Measurements from ENCODE around the gene SERPINB12. TPM values are rescaled to one million over a fixed set of nuclear protein-coding genes. Genes with fewer than 3 reads are reported as not detected.
A peak's percentile ranks its signal among the peaks of the same experiment; 100 is the strongest.

SERPINB12 gene
- total RNA-seq, 2 donors from 2014 or later: not detected

DNA sequence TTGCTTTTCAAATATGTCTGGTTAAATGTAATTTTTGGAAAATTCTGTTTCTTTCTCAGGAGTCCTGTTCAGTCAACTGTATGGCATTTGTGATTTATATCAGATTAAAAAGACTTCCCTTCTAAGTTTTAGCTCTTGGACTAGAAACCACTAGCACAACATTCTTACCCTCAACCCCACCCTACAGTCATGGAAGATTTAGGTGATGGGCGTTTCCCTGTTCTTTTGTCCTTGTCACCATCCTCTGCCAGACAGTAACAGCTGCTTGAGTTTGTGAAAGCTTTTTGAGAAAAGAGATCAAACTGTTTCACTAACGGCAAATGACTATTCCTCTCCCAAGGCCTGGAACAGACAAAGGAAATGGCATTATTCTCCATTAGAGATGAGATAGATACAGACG lies 33.6 kb upstream of the SERPINB12 start:
- DNase-seq (ENCODE audit: low spot score) (no peak), ATAC-seq (ENCODE audit: insufficient number of reproducible peaks, low FRiP score, low read depth) (no peak)
- H3K4me1 ChIP-seq (ENCODE audit: control insufficient read depth in 1 of 2, low read depth in 2 of 2): no peaks in the 10 kb centered on the region
- H3K4me3 ChIP-seq: no peak overlapping the region
- H3K27me3 ChIP-seq (replicated peaks; ENCODE audit: insufficient read depth): no peaks in the 10 kb centered on the region
- TF ChIP-seq, protein P1, sequence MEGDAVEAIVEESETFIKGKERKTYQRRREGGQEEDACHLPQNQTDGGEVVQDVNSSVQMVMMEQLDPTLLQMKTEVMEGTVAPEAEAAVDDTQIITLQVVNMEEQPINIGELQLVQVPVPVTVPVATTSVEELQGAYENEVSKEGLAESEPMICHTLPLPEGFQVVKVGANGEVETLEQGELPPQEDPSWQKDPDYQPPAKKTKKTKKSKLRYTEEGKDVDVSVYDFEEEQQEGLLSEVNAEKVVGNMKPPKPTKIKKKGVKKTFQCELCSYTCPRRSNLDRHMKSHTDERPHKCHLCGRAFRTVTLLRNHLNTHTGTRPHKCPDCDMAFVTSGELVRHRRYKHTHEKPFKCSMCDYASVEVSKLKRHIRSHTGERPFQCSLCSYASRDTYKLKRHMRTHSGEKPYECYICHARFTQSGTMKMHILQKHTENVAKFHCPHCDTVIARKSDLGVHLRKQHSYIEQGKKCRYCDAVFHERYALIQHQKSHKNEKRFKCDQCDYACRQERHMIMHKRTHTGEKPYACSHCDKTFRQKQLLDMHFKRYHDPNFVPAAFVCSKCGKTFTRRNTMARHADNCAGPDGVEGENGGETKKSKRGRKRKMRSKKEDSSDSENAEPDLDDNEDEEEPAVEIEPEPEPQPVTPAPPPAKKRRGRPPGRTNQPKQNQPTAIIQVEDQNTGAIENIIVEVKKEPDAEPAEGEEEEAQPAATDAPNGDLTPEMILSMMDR (IDR thresholded peaks at IDR 0.05): no peak
- no peaks in the 10 kb centered on the region for H3K9me3 ChIP-seq
- H3K36me3 ChIP-seq: no peaks in the 10 kb centered on the region
- H3K27ac ChIP-seq: no peak overlapping the region

DNA sequence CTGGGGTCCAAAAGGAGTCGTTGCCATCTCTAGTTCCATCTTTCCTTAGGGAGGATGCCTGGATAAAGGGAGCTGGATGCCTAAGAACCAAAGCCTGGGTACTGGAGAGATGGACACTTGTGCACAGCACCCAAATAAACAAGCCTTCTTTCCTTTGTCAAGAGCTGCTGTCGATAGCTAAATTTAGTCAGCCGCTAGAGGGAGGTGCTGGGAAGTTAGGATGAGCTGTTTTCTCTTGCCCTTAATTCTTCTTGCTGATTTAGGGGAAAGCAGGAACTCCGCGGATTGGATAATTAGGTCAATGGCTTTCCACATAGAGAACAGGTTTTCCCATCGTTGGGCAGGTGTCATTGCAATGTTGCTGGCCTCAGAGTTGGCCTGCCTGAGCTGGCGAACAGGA lies 30.9 kb upstream of the SERPINB12 start:
- H3K4me3 ChIP-seq: no peak overlapping the region
- no peak for DNase-seq (ENCODE audit: low spot score)
- H3K36me3 ChIP-seq: no peaks in the 10 kb centered on the region
- no peak overlapping the region for H3K27ac ChIP-seq
- TF ChIP-seq, protein P1 (IDR thresholded peaks at IDR 0.05): no peak
- no peaks in the 10 kb centered on the region for H3K4me1 ChIP-seq (ENCODE audit: control insufficient read depth in 1 of 2, low read depth in 2 of 2)
- H3K9me3 ChIP-seq: no peaks in the 10 kb centered on the region
- H3K27me3 ChIP-seq (replicated peaks; ENCODE audit: insufficient read depth): no peaks in the 10 kb centered on the region
- no peak for ATAC-seq (ENCODE audit: insufficient number of reproducible peaks, low FRiP score, low read depth)

DNA sequence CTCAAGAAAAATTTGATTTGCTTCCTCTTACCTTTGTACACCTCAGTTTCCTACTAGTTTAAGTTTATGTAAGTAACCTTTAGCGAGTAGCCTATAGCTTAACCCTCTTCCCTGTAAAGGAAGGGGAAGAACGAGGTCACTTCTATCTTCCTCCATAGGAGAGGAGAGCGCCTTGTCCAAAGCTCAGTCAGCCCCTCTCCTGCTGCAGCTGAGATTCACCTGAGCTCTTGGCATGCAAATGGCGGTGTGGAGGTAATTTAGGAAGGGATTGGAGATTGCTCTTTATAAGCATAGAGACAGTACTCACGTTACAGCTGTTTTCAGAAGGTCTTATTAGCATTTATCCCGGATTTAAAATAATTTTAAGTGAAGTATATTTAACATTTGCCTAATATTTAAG lies 27.8 kb upstream of the SERPINB12 start:
- ATAC-seq (ENCODE audit: insufficient number of reproducible peaks, low FRiP score, low read depth) (no peak), DNase-seq (ENCODE audit: low spot score) (no peak)
- H3K9me3 ChIP-seq: no peaks in the 10 kb centered on the region
- H3K4me3 ChIP-seq: no peak overlapping the region
- no peak overlapping the region for H3K27ac ChIP-seq
- H3K27me3 ChIP-seq (replicated peaks; ENCODE audit: insufficient read depth): no peaks in the 10 kb centered on the region
- no peaks in the 10 kb centered on the region for H3K36me3 ChIP-seq
- TF ChIP-seq, protein P1 (IDR thresholded peaks at IDR 0.05): no peak
- no peaks in the 10 kb centered on the region for H3K4me1 ChIP-seq (ENCODE audit: control insufficient read depth in 1 of 2, low read depth in 2 of 2)

DNA sequence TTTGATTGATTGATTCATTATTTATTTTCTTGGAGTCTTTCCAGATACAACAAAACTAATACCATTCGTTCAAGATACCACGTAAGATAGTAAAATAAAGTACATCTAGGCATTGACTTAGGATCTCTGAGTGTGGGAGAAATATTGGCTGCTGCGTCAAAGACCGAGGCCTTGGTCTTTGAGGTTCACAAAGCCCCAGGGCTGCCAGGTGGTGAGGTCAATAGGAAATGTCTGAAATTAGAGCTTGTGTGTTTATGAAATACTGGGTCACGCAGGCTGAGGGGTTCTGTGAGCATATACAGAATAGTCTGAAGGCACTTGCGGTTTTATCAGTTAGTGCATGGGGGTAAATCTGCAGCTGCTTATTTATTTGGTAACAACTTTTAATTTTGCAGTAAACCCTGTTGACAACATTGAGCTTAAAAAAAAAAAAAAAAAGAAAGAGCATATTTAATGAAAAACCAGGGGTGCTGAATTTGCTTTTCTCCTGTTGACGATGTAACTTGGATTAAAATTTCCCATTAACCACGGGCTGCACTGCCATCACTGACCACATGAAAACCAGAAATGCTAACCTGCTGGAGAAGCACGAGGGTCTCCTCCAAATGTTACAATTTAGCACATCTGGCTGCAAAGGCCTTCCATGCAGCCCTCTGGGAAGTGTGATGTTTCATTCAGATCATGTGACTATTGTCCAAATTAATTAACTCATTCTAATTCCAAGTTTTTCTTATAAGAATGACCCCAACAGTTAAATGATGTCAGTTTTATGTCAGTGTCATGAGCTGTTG lies 27.1 kb upstream of the SERPINB12 start:
- H3K27ac ChIP-seq: no peak overlapping the region
- no peaks in the 10 kb centered on the region for H3K9me3 ChIP-seq
- ATAC-seq (ENCODE audit: insufficient number of reproducible peaks, low FRiP score, low read depth): no peak
- no peaks in the 10 kb centered on the region for H3K4me1 ChIP-seq (ENCODE audit: control insufficient read depth in 1 of 2, low read depth in 2 of 2)
- H3K4me3 ChIP-seq: no peak overlapping the region
- no peaks in the 10 kb centered on the region for H3K27me3 ChIP-seq (replicated peaks; ENCODE audit: insufficient read depth)
- TF ChIP-seq, protein P1 (IDR thresholded peaks at IDR 0.05): peak; percentile 9
- DNase-seq (ENCODE audit: low spot score): no peak
- no peaks in the 10 kb centered on the region for H3K36me3 ChIP-seq

DNA sequence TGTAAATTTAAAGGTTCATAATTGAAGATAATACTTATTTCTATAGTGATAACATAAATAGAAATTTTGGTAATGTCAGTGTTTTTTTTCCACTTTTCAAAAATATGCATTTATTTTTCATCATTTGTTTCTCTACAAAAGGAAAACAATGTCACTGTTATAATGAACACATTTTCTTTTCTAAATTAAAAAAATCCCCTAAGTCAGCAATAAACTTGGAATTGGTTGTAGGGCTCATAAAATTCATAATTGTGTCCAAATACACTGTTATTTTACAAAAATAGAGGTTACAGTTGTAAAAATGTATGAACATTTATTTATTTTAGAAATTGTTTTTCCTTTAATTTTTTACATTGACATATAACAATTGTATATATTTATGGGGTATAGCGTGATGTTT lies 26.4 kb upstream of the SERPINB12 start:
- Histone ChIP-seq H3K27ac (no peak overlapping the region), H3K4me1 (ENCODE audit: control insufficient read depth in 1 of 2, low read depth in 2 of 2) (no peaks in the 10 kb centered on the region), H3K9me3 (no peaks in the 10 kb centered on the region), H3K36me3 (no peaks in the 10 kb centered on the region), H3K4me3 (no peak overlapping the region), H3K27me3 (replicated peaks; ENCODE audit: insufficient read depth) (no peaks in the 10 kb centered on the region)
- ATAC-seq (ENCODE audit: insufficient number of reproducible peaks, low FRiP score, low read depth) (no peak), DNase-seq (ENCODE audit: low spot score) (no peak)
- TF ChIP-seq, protein P1 (IDR thresholded peaks at IDR 0.05): no peak
